Skeletal muscle cell (primary cell): ENCODE results near the gene SS18.
A peak's percentile ranks its signal among the peaks of the same experiment; 100 is the strongest.

Experiments
- DNase-seq: peaks from one replicate; pipeline ENCODE4 v3.0.0-alpha.2; 2010; ENCODE audit warnings: low read depth
- H3K4me3 ChIP-seq: 2 replicates; pipeline ENCODE4 v1.5.1; 2011; ENCODE audit warnings: low read depth, mild to moderate bottlenecking, control low read depth, low read length, moderate library complexity

The SS18 gene

GRCh38 chr18:26074246-26074645, 16.2 kb downstream of the SS18 start:
- no peak overlapping the region for H3K4me3 ChIP-seq
- no peak for DNase-seq

GRCh38 chr18:26073758-26074157, 16.7 kb downstream of the SS18 start:
- H3K4me3 ChIP-seq, result no peak overlapping the region
- no peak for DNase-seq

- H3K4me3 ChIP-seq, result no peak overlapping the region
- DNase-seq, result no peak
Observed at GRCh38 chr18:26071725-26072124, 18.7 kb downstream of the SS18 start.

DNA sequence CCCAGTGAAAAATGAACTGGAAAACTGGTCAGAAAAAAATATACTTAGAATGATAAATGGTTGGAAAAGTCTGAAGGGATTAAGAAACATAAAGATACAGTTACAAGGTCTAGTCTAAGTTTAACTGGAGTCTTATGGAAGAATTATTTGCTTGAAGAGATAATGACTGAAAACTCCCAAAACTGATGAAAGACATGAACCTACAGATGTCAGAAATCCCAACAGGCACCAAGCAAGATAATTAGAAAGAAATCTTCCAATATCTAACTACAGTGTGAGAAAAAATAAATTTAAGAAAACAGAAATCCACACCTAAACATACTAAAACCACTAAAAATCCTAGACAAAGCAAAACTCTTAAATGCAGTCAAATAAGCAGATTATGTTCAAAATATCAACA, 19.4 kb downstream of the SS18 start:
- H3K4me3 ChIP-seq, result no peak overlapping the region
- no peak for DNase-seq

GRCh38 chr18:26059357-26059756, 31.1 kb downstream of the SS18 start:
- no peak for DNase-seq
- H3K4me3 ChIP-seq, result no peak overlapping the region

GRCh38 chr18:26057344-26057773, 33.1 kb downstream of the SS18 start:
- H3K4me3 ChIP-seq, result no peak overlapping the region
- peak; percentile 25 for DNase-seq

DNA sequence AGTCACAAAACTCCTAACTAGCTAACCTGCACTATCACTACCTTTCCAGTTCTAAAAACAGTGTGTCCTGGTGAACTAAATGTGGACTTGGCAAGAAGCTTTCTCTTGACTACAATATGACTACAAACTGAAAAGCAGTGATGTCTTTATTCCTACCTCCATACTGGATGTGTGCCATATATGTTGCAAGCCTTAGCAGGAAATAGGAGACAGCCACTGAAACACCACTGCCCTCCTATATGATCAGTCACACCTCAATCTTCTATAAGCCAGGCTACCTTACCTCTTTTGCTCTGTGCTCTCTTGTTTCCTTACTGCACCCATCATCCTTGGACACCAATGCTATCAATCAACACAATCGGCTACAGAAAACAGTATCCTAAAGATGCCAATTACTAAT, 34.1 kb downstream of the SS18 start:
- DNase-seq, result peak; percentile 45
- no peak overlapping the region for H3K4me3 ChIP-seq

DNA sequence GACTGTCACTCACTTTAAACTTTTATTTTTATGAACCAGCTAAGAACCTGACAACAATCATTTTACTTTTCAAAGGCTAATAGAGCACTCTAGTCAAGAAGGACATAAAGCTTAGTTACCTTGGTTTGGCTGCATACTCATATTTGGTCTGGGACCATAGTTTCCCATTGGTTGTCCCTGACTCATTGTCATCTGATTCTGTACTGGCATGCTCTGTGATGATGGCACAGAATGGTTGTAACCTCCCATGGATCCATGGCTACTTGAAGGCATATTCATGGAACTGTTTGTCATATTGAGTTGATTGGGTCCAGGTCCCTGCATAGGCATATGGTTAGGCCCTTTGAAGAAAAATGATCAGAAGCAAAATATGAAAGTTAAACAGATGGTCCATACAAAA, 37.9 kb downstream of the SS18 start:
- DNase-seq, result no peak
- H3K4me3 ChIP-seq, result no peak overlapping the region

GRCh38 chr18:26051843-26052242, 38.6 kb downstream of the SS18 start:
- DNase-seq, result no peak
- no peak overlapping the region for H3K4me3 ChIP-seq

DNA sequence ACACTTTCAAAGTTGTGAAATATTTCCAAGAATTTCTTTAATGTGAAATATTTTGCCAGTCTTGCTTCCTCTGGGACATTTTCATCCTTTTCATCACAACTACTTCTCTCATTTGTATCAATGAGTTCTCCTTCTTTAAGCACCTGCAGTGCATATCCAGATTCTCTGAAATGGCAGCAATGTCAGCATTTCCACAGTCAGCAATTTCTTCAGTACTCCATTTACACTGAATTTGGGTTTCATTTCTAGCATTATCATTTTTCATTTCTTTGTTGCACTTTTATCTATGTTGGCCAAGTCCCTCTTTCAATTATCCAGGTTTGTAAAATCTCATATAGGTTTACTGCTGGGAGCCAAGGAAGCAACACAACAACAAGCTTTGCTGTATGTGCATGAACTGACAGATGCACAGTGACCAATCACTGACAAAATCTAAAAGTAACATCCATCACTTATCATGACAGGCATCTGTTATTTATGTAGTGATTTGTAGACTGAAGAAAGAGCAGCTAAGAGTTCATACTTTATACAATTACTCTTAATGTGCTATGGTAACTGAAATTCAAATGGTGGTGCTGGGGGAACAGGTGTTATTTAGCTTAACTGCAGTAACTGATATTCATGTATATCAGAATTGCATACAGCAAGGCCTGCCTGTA, 43.9 kb downstream of the SS18 start:
- H3K4me3 ChIP-seq, result no peak overlapping the region

GRCh38 chr18:26044807-26045206, 45.6 kb downstream of the SS18 start:
- H3K4me3 ChIP-seq, result no peak overlapping the region
- no peak for DNase-seq

More for the DNA sequence above, 43.9 kb downstream of the SS18 start:
- DNase-seq, result no peak

- no peak for DNase-seq
Observed at GRCh38 chr18:26040051-26040656, 50.3 kb downstream of the SS18 start.

GRCh38 chr18:26039203-26039602, 51.2 kb downstream of the SS18 start:
- no peak for DNase-seq
- H3K4me3 ChIP-seq, result no peak overlapping the region

More at GRCh38 chr18:26040051-26040656, 50.3 kb downstream of the SS18 start:
- no peak overlapping the region for H3K4me3 ChIP-seq

DNA sequence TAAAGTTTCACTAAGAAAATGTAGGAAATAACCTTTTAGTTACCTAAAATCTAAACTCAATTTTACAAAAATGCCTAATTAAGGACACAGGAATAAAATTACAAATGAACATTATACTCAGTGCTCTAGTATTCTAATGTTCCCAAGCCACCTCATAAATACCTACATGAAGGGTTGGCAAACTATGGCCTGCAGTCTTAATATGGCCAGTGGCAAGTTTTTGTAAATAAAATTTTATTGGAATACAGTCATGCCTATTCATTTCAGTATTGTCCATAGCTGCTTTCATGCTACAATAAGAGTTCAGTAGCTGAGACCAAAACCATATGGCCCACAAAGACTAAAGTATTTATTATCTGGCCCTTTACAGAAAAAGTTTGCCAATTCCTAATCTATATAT, 53.8 kb downstream of the SS18 start:
- no peak overlapping the region for H3K4me3 ChIP-seq
- no peak for DNase-seq

- no peak overlapping the region for H3K4me3 ChIP-seq
- no peak for DNase-seq
Observed at GRCh38 chr18:26034850-26035497, 55.4 kb downstream of the SS18 start.

GRCh38 chr18:26022585-26022984, 67.8 kb downstream of the SS18 start:
- no peak for DNase-seq
- H3K4me3 ChIP-seq, result no peak overlapping the region

- H3K4me3 ChIP-seq, result no peak overlapping the region
- no peak for DNase-seq
Observed at GRCh38 chr18:26021061-26021754, 69.2 kb downstream of the SS18 start.

DNA sequence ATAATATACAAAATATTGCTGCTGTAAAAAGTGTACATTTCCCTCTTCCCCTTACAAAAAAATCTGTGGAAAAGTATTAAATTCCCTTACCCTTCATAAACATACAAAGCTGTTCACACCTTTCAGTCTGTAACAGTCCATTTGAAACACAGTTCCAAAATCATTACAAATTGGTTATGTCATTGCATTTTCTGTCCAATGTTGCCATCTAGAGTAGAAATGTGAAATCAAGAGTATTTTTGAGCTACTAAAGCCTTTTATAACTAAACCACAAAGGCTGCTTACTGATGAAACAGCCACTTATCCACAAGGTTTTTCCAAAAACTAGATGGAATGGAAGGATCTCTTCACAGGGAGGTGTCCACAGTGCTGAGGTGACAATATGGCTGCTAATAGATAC, 72.5 kb downstream of the SS18 start:
- no peak for DNase-seq
- no peak overlapping the region for H3K4me3 ChIP-seq

DNA sequence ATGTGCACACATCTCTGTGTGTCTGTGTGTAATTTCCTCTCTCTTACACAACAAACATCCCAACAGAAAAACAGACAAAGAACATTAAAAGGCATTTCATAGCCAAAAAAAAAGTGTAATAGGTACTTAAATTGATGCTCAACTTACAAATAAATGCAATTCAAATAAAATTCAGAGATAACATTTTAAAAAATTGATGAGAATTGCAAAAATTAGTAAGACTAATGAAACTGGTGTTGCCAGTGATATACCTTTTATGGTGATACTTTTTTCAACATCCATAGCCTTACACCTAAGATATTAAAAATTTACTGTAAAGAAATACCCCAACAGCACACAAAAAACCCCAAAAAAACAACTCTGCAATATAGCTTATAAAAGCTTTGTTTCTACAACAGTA, 76.0 kb downstream of the SS18 start:
- no peak for DNase-seq
- no peak overlapping the region for H3K4me3 ChIP-seq

DNA sequence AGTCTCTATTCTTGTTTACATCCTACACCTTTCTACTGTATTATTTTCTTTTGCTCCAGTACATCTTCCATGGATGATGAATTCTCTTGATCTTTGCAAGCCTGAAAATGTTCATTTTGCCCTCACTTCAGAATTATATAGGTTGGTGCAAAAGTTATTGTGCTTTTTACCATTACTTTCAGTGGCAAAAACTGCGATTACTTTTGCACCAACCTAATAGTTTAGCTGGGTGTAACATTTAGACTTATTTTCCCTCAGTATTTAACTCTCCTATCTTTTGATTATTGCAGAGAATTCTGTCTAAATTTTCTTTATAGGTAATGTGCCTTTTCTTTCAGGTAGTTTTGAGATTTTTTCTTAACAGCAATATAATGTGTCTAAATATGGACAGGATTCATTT, 81.8 kb downstream of the SS18 start:
- no peak overlapping the region for H3K4me3 ChIP-seq
- no peak for DNase-seq
